Raji (cell line): ENCODE results near the gene PALD1.

Source experiments
- POLR2A ChIP-seq: IDR thresholded peaks from 2 replicates; pipeline ENCODE4 v1.6.1; 2011; ENCODE audit warnings: low read depth, low read length, control low read depth; ENCODE audit not compliant: insufficient read depth

PALD1 gene

GRCh38 chr10:70596110-70596798 is 117.7 kb downstream of the PALD1 start:
- no peak for TF ChIP-seq POLR2A

- TF ChIP-seq POLR2A, result no peak
These were observed 118.6 kb downstream of the PALD1 start for GRCh38 chr10:70596860-70597809.

DNA sequence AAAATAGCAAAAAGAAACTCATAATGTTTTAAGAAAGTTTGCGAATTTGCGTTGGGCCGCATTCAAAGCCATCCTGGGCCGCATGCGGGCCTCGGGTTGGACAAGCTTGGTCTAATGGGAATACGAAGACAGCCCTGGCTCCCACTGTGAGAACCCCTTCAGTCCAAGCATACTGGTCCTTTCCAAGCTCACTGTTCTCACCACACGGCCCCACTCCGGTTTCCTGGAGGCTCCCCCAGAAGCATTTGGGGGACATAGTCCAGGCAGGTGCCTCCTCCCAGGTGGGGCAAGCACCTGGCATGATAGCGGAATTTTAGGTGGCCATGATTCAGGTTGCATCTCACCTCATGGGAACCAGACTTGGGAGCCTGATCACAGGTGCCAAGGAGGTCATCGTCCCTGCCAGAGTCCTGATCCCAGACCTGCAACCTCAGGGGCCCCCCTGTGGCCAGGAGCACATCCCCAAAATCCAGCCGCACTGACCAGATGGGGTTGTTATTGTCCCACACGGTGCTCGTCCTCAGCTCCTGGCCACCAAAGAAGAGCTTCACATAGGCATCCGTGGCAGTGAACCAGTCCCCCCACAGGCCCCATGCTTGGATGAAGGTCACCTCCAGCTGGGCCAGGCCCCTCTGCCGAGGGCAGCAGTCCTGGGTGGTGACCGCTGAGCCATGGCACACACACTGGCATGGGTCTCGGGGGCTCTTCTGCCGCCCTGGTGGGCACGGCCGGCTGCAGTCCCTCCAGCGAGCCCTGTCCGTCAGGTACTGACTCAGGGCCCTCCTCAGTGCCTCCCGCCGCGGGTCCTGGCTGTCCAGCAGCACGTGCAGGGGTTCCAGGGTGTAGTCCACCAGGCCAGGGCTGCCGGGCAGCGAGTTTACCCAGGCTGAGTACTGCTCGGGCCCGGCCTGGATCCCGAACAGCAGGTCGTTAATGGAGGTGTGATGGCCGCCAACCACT is 119.6 kb downstream of the PALD1 start:
- no peak for TF ChIP-seq POLR2A

GRCh38 chr10:70598857-70599295 is 120.3 kb downstream of the PALD1 start:
- TF ChIP-seq POLR2A, result no peak

DNA sequence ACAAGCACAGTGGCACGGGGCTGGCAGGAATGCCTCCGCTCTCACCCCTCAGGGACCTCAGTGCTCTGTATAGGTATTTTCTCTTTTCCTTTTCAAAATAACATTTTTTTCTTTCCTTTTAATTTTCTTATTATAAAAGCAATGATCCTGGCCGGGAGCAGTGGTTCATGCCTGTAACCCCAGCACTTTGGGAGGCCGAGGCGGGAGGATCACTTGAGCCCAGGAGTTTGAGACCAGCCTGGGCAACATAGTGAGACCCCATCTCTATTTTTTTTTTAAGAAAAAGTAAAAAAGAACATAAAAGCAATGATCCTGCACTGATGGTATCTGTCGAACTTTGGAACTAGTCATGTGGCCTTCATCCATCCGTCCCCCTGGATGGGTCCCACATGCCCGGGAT is 120.8 kb downstream of the PALD1 start:
- TF ChIP-seq POLR2A, result no peak

DNA sequence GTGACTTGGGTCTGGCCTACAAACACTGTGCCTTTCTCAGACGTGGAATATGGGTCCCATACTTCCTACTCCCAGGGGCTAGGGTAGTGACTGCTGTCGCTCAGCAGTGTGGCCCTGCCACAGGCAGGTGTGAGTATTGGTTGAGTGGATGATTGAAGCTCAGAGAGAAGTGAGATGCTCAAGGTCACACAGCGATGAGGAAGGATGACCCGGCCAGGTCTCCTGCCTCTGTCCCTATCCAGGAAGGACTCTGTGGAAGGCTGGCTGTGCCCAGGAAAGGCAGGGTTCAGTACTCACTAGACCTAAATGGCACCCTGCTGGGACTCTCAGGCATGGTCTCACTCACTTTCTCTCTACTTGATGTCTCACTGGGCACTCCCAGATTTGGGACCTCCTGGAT is 121.2 kb downstream of the PALD1 start:
- no peak for TF ChIP-seq POLR2A

DNA sequence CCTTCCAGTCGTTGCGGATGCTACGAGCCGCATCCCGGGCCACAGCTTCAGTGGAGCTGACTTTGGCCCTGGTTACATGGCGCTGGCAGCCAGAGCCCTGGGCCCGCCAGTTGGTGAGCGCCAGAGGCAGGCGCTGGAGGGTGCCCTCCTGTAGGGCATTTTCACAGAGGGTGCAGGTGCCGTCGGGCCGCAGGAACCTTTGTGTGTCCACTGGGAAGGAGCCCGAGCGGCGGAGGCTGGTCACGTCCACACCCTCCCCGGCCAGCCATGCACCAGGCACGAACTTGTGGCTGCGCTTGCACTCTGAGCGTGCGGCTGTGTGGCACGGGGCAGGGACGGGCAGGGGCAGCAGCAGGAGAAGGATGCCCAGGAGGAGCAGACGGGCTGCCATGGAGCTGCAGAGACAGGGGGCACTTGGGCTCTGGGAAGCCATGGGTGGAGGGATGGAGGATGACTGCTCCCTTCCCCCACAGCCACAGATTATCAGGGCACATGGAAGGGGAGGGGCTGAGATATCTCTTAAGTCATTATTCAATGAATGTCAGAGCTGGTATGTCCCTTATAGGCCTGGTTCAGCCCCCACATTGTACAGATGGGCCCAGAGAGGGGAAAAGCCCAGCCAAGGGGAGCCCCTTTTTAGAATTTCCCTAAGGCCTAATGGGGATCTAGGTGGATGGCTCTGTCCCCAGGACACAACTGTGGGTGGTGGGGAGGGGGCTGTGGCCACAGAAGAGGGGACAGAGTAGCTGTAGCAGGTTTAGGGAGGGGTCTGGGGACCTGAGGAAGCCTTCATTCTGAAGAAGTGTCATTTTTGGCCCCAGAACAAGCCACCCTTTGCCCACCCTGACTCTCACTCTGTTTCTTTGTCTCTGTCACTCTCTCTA is 122.2 kb downstream of the PALD1 start:
- no peak for TF ChIP-seq POLR2A

DNA sequence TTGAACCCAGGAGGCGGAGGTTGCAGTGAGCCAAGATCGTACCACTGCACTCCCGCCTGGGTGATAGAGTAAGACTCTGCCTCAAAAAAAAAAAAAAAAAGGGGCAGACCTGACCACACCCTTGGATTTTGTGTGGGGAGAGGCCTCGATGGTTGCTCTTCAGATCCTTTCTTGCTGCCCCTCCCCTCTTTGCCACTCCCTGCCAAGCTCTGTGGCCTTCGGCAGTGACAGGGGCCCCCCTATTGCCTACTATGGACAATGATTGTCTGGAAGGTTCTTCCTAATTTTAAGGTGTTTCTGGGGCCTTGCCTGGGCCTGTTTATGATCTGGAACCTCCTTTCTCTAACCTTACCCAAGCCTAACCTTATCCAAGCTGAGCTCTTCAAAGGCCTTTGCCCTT is 123.2 kb downstream of the PALD1 start:
- TF ChIP-seq POLR2A, result no peak

DNA sequence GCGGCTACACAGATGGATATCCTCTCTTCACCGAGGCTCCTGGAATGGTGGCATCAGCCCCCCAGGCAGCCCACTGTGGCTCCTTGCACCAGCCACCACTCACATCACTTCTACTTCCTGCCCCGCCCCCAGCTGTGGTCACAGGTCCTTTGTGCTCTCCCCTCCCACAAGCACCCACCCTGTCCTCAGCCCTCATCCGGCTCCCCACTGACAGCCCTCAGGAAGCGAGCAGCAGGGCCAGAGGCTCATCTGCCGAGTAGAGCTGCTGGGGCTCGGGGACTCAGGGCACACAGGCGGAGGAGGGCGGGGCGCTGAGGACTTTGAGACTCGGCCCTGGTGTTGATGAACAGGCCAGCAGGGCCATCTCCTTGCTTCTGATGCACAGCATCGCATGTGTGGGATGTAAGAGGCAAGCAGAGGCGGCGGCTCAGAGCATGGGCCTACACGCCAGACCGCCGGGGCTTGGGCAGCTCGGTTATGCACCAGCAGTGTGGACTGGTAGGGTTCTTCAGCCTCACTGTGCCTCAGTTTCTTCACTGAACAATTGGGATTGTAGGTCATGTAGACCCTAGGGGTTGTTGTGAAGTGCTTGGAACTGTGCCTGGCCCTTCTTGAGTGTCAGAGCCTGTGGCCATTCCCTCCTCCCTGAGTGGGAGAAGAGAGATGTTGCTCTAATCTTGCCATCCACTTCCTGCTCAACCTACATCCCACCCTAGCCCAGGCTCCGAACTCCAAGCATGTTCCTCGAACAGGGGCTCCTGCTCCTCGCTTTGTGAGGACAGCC is 124.3 kb downstream of the PALD1 start, which contains the start of gene PRF1:
Gene PRF1, minus strand, starts transcription at position 77 of the 784 bp plus-strand sequence. CDS start 1,839 bp downstream, outside the sequence.
- no peak for TF ChIP-seq POLR2A

DNA sequence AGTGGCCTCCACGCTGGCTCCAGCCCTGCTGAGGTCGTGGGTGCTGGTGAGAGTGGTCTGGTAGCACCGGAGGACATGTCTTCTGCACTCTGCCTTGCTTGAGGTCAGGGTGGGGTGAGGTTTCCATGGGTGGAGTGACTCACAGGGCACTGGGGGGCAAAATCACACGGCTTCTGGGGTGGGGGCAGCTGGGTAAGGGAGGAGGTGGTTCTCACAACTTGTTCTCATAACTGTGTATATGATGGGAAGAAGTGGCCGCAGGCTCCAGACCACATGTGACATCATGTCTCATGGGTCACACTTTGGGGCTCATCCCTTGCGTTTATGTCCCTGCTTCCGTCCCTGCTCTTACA is 124.9 kb downstream of the PALD1 start:
- TF ChIP-seq POLR2A, result no peak

DNA sequence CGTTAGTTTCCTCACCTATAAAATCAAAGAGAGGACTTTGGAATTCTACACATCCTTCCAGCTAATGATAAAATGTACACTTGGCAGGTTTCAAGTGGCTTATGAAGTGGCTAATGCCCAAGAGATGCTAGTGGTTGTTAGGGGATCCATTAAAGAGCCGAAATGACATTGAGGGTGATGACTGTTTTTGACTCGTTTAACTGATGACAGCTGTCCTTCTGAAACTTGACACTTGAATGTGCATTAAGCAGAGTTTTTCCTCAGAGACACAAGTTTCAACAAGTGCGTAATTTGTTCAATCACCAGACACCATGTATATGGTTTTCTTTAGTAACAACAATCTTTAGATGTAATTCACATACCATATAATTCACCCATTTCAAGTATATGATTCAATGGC is 125.5 kb downstream of the PALD1 start:
- TF ChIP-seq POLR2A, result no peak

- TF ChIP-seq POLR2A, result no peak
These were observed 126.6 kb downstream of the PALD1 start for GRCh38 chr10:70605161-70605560.

DNA sequence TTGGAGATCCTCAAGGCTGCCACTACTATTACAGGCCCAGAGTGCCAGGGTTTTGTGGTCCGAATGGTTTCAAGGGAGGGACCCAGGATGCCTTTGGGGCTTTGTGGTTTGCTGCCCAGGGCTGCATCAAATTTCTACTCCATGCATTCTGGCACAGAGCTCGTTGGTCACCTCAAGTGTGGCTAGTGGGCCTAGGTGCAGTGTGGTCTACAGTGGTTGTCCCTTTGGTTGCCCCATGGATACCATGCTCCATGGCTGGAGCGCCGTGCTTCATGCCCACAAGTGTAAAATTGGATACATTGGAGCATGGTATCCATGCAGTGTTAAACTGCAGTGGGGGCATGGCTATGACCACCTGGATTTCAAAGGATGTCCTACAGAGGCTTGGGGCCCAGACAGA is 129.4 kb downstream of the PALD1 start:
- TF ChIP-seq POLR2A, result no peak

DNA sequence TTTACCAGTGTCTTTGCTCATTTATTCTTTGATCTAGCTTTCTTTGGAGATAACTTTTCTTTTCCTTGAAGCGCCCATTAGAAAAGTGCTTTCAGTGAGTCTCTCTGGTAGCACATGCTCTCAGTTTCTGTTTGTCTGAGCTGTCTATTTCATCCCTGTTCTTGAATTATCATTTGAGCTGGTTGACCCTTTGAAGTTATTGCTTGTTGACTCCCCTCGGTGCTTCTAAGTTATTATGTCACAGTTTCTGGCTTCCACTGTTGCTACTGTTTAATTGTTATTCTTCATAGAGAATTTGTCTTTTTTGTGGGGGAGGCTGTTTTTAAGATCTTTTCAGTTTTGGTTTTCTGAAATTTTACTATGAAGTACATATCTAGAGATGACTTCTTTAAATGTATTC is 135.4 kb downstream of the PALD1 start:
- no peak for TF ChIP-seq POLR2A

DNA sequence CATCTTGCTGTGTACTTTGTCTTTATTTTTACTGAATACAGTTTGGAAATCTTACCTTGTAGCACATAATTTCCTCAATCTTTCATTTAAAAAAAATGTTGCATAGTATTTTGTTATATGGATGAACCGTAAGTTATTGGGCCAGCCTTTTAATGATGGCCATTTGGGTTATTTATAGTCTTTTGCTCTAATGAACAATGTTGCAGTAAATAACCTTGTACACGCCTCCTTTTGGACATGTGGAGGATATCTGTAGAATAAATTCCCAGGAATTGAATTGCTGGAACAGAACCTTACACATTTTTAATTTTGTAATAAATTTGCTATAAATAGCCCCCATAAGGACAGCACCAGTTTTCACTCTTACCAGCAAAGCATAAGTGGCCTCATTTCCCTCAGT is 136.6 kb downstream of the PALD1 start:
- no peak for TF ChIP-seq POLR2A
